Suprapubic skin (tissue), 4 donors: ENCODE data around the gene ABI3BP.

Experiments used
- CTCF ChIP-seq, 2 donors: fragments of 200-600 bp in 1 of 2; fragments of 450-650 bp in 1 of 2; sonication (generic) in 1 of 2; IDR thresholded peaks; one replicate each; pipeline ENCODE4 v1.5.1; 2016 to 2019; ENCODE audit warnings: antibody characterized with exemption in 2 of 2, mild to moderate bottlenecking in 1 of 2, moderate library complexity in 1 of 2
- EP300 ChIP-seq: sonication (generic); formaldehyde crosslinking; IDR thresholded peaks from one replicate; pipeline ENCODE4 v1.6.1; 2017; ENCODE audit warnings: antibody characterized with exemption
- POLR2A ChIP-seq, 2 donors: fragments of 450-650 bp; IDR thresholded peaks; one replicate each; pipeline ENCODE4 v1.6.1; 2017; ENCODE audit warnings: antibody characterized with exemption in 2 of 2, mild to moderate bottlenecking in 2 of 2, moderate library complexity in 2 of 2
- POLR2AphosphoS5 ChIP-seq, 3 donors: sonication (generic); formaldehyde crosslinking; IDR thresholded peaks; one replicate each; pipeline ENCODE4 v1.6.1; 2017; ENCODE audit warnings: antibody characterized with exemption in 3 of 3

GRCh38 chr3:100973594-100973993 lies 19.6 kb downstream of the ABI3BP start:
- no peak for TF ChIP-seq CTCF (IDR thresholded peaks at IDR 0.05)
- TF ChIP-seq POLR2A (IDR thresholded peaks at IDR 0.05): no peak
- no peak for TF ChIP-seq EP300
- TF ChIP-seq POLR2AphosphoS5 (IDR thresholded peaks at IDR 0.05): no peak
